Measurements from ENCODE around the gene PCARE. TPM values are rescaled to one million over a fixed set of nuclear protein-coding genes. Genes with fewer than 3 reads are reported as not detected.

The PCARE gene
- total and polyA plus RNA-seq, 2 of the 8 experiments (the other 6 are each of a cell fraction or from before 2014, with no cell fraction given): not detected

GRCh38 chr2:29023188-29023587 is 51.1 kb downstream of the PCARE start:
- no peak overlapping the region for H3K4ac ChIP-seq (replicated peaks; ENCODE audit: insufficient read length, low read depth, low read length)
- POLR2A ChIA-PET (ENCODE audit: partially characterized antibody): no interaction called here

More at GRCh38 chr2:29023188-29023587, 51.1 kb downstream of the PCARE start:
- Histone ChIP-seq H3K14ac (ENCODE audit: insufficient read length) (no peak overlapping the region), H3K56ac (replicated peaks; ENCODE audit: insufficient read length, low read depth, low read length) (no peak overlapping the region), H2BK12ac (ENCODE audit: low read depth, low read length) (no peak overlapping the region), H3K27ac (ENCODE audit: low read depth, low read length) (no peak overlapping the region), H3K4me3 (ENCODE audit: extremely low read depth in 1 of 4, insufficient read depth in 2 of 4, low read depth in 3 of 4, low read length in 4 of 4) (no peak overlapping the region), H3K27me3 (replicated peaks in 1 of 4; ENCODE audit: control insufficient read depth in 3 of 4, extremely low read depth in 1 of 4, insufficient read depth in 3 of 4, low read length in 3 of 4) (no peaks in the 10 kb centered on the region), H3K18ac (ENCODE audit: extremely low read depth, low read length) (no peak overlapping the region), H3K79me2 (ENCODE audit: control insufficient read depth in 1 of 2, insufficient read depth in 2 of 2, low read length in 2 of 2) (no peaks in the 10 kb centered on the region), H4K20me1 (replicated peaks in 1 of 2; ENCODE audit: control insufficient read depth in 1 of 2, insufficient read depth in 2 of 2, low read length in 2 of 2) (no peaks in the 10 kb centered on the region), H3K79me1 (ENCODE audit: low read depth, low read length) (no peaks in the 10 kb centered on the region), H2AFZ (ENCODE audit: low read length) (no peak overlapping the region), H3K4me1 (replicated peaks in 1 of 4; ENCODE audit: control insufficient read depth in 3 of 4, insufficient read depth in 4 of 4, low read length in 3 of 4) (peaks cover 0 to 6% (median 3%) of the 10 kb centered on the region in 4 experiments; a peak in 4 of 7 replicates), H2BK20ac (ENCODE audit: low read length) (no peak overlapping the region), H4K8ac (ENCODE audit: extremely low read depth, insufficient read depth, low read length) (no peak overlapping the region), H3K23ac (ENCODE audit: insufficient read length) (no peak overlapping the region), H2BK15ac (ENCODE audit: low read length) (no peak overlapping the region), H3K9ac (replicated peaks in 1 of 4; ENCODE audit: extremely low read depth in 1 of 4, low read depth in 3 of 4, low read length in 3 of 4) (no peak overlapping the region), H3K36me3 (ENCODE audit: control insufficient read depth in 2 of 4, insufficient read depth in 4 of 4, low read length in 3 of 4) (no peaks in the 10 kb centered on the region), H2BK120ac (replicated peaks; ENCODE audit: low read depth, low read length) (no peak overlapping the region), H2AK5ac (ENCODE audit: low read depth, low read length) (no peak overlapping the region), H4K5ac (ENCODE audit: insufficient read length, low read depth, low read length) (no peak overlapping the region), H3K9me3 (ENCODE audit: insufficient read depth in 2 of 2, low read depth in 1 of 2, low read length in 1 of 2) (no peaks in the 10 kb centered on the region), H2BK5ac (ENCODE audit: low read depth, low read length) (no peak overlapping the region), H3K4me2 (ENCODE audit: insufficient read depth in 1 of 2, low read depth in 2 of 2, low read length in 2 of 2) (no peak overlapping the region), H3K23me2 (ENCODE audit: low read depth, low read length) (no peaks in the 10 kb centered on the region), H4K91ac (replicated peaks; ENCODE audit: insufficient read length, low read length) (no peak overlapping the region)
- no peak for FAIRE-seq
- TF ChIP-seq EP300 (IDR thresholded peaks at IDR 0.05; ENCODE audit: borderline replicate concordance in 1 of 2, low read depth in 2 of 2, low read length in 2 of 2): no peak
- TF ChIP-seq KDM1A (IDR thresholded peaks at IDR 0.05; ENCODE audit: borderline replicate concordance, low read length): peak; percentile 38; the same call in 1 of the 2 replicates
- DNase-seq (ENCODE audit: low read depth in 1 of 2, low spot score in 2 of 2): no peak
- CTCF ChIA-PET (ENCODE audit: partially characterized antibody): interaction anchor here (0.6 kb wide), 1 partner anchor 1903 kb away, joined by 3 read pairs; no protein-coding TSS in a partner anchor
- 94% methylated on average over 4 of the region's 4 CpGs; no CpG with 5 or more reads in 1 of the 2 experiments for WGBS, 2 experiments (ENCODE audit: extremely low coverage in 1 of 2, insufficient coverage in 1 of 2, insufficient read length in 1 of 2, insufficient replicate concordance in 2 of 2, low coverage in 1 of 2, low lambda C conversion rate in 2 of 2, missing lambda C conversion rate in 1 of 2)

Measured in H1 (cell line).